Measurements from ENCODE around the gene CISTR.
A peak's percentile ranks its signal among the peaks of the same experiment; 100 is the strongest.

CISTR gene

GRCh38 chr12:53755451-53755891 is 3.7 kb upstream of the CISTR start:
- peak overlapping the region; percentile 74 for H3K27ac ChIP-seq
- TF ChIP-seq ZFX (IDR thresholded peaks at IDR 0.05; ENCODE audit: borderline replicate concordance), result no peak
- TF ChIP-seq, protein P1, sequence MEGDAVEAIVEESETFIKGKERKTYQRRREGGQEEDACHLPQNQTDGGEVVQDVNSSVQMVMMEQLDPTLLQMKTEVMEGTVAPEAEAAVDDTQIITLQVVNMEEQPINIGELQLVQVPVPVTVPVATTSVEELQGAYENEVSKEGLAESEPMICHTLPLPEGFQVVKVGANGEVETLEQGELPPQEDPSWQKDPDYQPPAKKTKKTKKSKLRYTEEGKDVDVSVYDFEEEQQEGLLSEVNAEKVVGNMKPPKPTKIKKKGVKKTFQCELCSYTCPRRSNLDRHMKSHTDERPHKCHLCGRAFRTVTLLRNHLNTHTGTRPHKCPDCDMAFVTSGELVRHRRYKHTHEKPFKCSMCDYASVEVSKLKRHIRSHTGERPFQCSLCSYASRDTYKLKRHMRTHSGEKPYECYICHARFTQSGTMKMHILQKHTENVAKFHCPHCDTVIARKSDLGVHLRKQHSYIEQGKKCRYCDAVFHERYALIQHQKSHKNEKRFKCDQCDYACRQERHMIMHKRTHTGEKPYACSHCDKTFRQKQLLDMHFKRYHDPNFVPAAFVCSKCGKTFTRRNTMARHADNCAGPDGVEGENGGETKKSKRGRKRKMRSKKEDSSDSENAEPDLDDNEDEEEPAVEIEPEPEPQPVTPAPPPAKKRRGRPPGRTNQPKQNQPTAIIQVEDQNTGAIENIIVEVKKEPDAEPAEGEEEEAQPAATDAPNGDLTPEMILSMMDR (IDR thresholded peaks at IDR 0.05), result peak; percentile 32

DNA sequence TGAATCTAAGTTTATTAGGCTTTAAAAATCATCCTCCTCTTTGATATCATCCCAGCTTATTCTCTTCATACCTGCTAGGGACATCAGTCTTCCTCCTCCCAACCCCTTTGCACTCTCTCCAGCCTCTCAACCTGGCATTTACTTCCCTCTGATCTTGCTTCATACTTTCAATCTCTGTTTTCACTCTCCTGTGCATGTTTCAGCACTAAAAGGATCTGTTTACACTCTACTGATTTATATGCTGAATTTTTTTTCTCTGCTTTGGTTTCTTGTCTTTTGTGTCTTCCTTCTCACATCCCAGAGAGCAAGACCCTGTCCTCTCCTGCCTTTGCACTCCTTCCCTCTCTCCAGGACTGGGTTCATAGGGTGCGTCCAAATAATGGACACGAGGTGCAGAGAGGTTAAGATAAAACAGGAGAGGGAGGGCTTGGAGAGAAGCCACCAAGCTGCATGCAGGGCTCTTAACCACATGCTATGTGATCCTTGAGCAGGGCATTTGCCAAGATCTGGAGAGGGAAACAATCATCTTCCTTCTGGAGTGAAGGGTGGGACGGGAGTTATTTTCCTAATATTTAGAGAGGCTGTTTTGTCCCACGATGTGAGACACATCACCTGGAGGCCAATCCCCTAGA is 3.0 kb upstream of the CISTR start:
- TF ChIP-seq ZFX (IDR thresholded peaks at IDR 0.05; ENCODE audit: borderline replicate concordance), result no peak
- TF ChIP-seq, protein P1 (IDR thresholded peaks at IDR 0.05), result no peak
- H3K27ac ChIP-seq, result peak overlapping the region; percentile 74

DNA sequence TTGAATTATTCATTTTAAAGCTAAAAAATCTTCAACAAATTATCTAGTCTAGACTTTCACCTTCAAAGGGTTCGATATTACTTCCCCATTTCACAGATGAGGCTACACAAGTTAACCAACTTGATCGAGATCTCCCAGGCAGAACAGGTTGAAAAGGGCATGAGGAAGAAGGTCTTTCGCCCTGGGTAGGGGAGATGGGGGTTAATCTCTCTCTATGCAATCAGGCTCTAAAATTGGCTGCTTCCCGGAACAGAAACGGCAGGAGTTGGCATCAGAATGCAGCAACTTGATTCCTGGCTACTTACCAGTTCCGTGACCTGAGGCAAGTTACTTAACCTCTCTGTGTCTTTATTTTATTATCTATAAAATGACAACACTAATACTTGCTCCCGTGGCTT is 2.4 kb upstream of the CISTR start:
- TF ChIP-seq, protein P1 (IDR thresholded peaks at IDR 0.05), result no peak
- no peak for TF ChIP-seq ZFX (IDR thresholded peaks at IDR 0.05; ENCODE audit: borderline replicate concordance)
- peak overlapping the region; percentile 74 for H3K27ac ChIP-seq

DNA sequence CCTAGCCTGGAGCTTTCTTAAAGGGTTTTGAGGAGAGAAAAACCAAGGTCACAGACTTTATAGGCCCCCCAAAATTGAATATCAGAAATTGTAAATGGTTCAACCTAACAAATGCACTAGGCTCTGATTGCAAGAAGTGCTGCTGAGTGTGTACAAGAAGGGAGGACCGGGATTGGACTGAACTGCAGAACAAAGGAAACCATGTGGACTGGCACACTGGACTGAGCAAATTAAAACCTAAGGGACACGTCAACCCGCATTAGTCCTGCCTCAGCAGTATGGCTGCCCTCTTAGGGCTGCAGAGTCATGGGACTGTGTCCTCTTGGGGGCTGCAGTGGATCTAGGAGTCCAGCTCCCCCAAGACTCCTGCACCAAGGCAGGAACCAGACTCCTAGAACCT is 842 bp upstream of the CISTR start:
- TF ChIP-seq, protein P1 (IDR thresholded peaks at IDR 0.05), result no peak
- no peak for TF ChIP-seq ZFX (IDR thresholded peaks at IDR 0.05; ENCODE audit: borderline replicate concordance)
- H3K27ac ChIP-seq, result peak overlapping the region; percentile 5; the same call in 1 of the 2 replicates

- TF ChIP-seq, protein P1 (IDR thresholded peaks at IDR 0.05), result no peak
- no peak for TF ChIP-seq ZFX (IDR thresholded peaks at IDR 0.05; ENCODE audit: borderline replicate concordance)
- peak overlapping the region; percentile 5; the same call in 1 of the 2 replicates for H3K27ac ChIP-seq
Measured at GRCh38 chr12:53752192-53752601, 418 bp upstream of the CISTR start.

DNA sequence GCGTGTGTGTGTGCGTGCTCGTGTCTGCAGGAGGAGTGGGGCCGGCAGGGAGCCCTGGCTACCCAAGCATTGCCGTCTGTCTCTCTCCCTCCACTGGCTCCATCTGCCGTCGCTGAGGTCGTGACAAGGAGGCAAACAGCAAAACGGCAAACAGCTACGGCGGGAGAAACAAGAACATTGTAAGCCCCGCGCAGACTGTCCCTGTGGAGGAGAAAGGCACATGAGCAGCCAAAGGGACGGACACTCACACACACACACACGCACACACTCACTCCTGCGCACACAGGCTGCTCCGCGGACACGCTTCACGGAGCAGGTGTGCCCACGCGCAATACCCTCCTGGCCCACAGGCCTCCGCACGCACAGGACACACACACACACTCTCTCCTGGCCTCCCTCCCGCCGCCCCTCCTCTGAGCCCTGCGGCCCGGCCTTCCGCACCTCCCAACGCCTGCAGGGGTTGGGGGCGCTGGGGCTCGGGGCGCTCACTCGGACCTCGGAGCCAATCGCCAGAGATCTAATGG is 905 bp downstream of the CISTR start:
- no peak overlapping the region for H3K27ac ChIP-seq
- no peak for TF ChIP-seq ZFX (IDR thresholded peaks at IDR 0.05; ENCODE audit: borderline replicate concordance)
- TF ChIP-seq, protein P1 (IDR thresholded peaks at IDR 0.05), result no peak
